ENCODE measurements around the gene SH3GL1. TPM values are rescaled to one million over a fixed set of nuclear protein-coding genes. Genes with fewer than 3 reads are reported as not detected.

SH3GL1 gene
- total and polyA plus RNA-seq, 10 of the 15 experiments (the other 5 are each of a cell fraction or from before 2014, with no cell fraction given), result 0.93 to 47.4 (median 28.4) TPM

DNA sequence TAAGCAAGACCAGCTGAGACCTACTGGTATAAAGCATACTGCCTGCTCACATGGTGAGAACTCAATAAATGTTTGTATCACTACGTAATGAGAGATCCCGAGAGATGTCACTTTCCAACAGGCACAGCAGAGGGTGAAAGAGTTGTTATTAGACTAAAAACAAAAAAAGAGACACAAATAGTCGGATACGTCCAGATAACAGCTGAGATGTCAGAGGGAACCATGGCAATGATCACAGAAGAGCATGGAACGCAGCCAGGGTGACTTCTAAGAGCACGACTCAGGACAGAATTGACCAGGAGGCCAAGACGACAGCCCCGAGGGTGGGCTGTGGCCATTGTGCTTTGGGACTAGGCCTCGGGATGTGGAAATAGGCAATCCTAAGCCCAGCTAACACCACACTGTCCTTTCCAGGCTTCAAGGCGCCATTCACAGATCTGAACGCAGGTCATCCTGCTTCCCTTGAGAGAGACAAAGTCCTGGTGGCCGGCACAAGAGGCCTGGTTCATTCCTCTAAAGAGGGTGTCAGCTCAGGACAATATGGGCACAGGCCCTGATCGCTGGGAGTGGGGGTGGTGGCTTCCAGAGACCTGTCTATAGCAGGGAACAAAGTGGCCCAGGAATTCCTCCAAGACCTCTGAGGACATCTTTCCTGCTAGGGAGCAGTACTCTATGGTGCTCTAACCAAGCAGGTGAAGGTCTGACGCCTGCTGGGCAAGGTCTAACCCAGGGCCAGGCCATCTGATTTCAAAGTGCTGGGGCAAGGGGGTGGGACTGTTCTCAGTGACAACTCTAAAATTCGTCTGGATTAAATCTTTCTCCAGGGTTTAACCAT lies 3.2 kb downstream of the SH3GL1 start:
- SMC1A ChIA-PET (ENCODE audit: uncharacterized antibody, unreplicated experiment), result interaction anchor here (1.1 kb wide), 2 partner anchors 27 to 53 kb away, joined by 3 read pairs; partner anchors contain the start of gene MPND
- Histone ChIP-seq H3K36me3 (ENCODE audit: control insufficient read depth in 2 of 2, insufficient read depth in 2 of 2, low read length in 1 of 2) (peaks cover 2 to 12% of the 10 kb centered on the region in 2 experiments; a peak in 3 of 4 replicates), H3K4me2 (ENCODE audit: control insufficient read depth, insufficient read depth) (0 out of 2 replicates have a peak overlapping the region, but pooled peaks have one; percentile 21), H2AFZ (ENCODE audit: control insufficient read depth, low read depth, low read length) (no peak overlapping the region), H3K4me1 (ENCODE audit: control insufficient read depth, insufficient read depth, low read length) (peaks cover 8% of the 10 kb centered on the region; the same call in 1 of the 2 replicates), H4K20me1 (ENCODE audit: control insufficient read depth, insufficient read depth) (peaks cover 3% of the 10 kb centered on the region; the same call in 1 of the 2 replicates), H3K79me2 (ENCODE audit: control insufficient read depth, insufficient read depth, low read length) (peaks cover 79% of the 10 kb centered on the region), H3K27ac (ENCODE audit: control insufficient read depth, insufficient read depth) (peak overlapping the region; percentile 6; the same call in 1 of the 2 replicates), H3K4me3 (peak overlapping the region; percentile 25; the same call in 1 of the 2 replicates), H3K9ac (ENCODE audit: control insufficient read depth, insufficient read depth, low read length) (no peak overlapping the region), H3K27me3 (replicated peaks in 1 of 2; ENCODE audit: control insufficient read depth in 2 of 2, insufficient read depth in 2 of 2, low read length in 1 of 2) (no peaks in the 10 kb centered on the region), H3K9me3 (replicated peaks; ENCODE audit: control insufficient read depth, insufficient read depth, low read length) (no peaks in the 10 kb centered on the region)
- intact Hi-C loops (cut with micrococcal nuclease; ENCODE audit: unreplicated experiment) (no loop called here), in situ Hi-C loops (cut with MboI) (no loop called here)
- RAD21 ChIA-PET (ENCODE audit: unreplicated experiment), result no interaction called here
- TF ChIP-seq CHD4 (IDR thresholded peaks at IDR 0.05) (no peak), CREM (IDR thresholded peaks at IDR 0.05; ENCODE audit: low read depth) (no peak), SUZ12 (IDR thresholded peaks at IDR 0.05; ENCODE audit: unreplicated experiment) (no peak), TCF3 (IDR thresholded peaks at IDR 0.05; ENCODE audit: borderline replicate concordance, insufficient read depth, low read depth, low read length) (no peak), PAX8 (IDR thresholded peaks at IDR 0.05) (no peak), POLR2AphosphoS2 (IDR thresholded peaks at IDR 0.05; ENCODE audit: low read depth, low read length) (0 out of 2 replicates have a peak, but pooled peaks have one; percentile 36)
- no peak for DNase-seq (ENCODE audit: low read depth, low spot score)
- POLR2A ChIA-PET, result interaction anchor here (0.5 to 7.7 kb wide), 4 partner anchors 18 to 142 kb away, joined by 3 to 110 read pairs (median 5); no protein-coding TSS in a partner anchor
- 92% methylated on average over 15 of the region's 15 CpGs for WGBS (ENCODE audit: insufficient coverage, insufficient replicate concordance, low lambda C conversion rate, missing lambda C conversion rate)
- CTCF ChIA-PET, result interaction anchor here (0.8 to 1.2 kb wide), 3 partner anchors 27 to 131 kb away, joined by 3 to 4 read pairs (median 3); no protein-coding TSS in a partner anchor
- no peak for ATAC-seq
- no peak for FAIRE-seq
- no TSS peak for BruUV-seq (replicated peaks)
